ENCODE results near the gene ZZZ3. TPM values are rescaled to one million over a fixed set of nuclear protein-coding genes. Genes with fewer than 3 reads are reported as not detected.

ZZZ3 gene
- total RNA-seq, 1 donor from 2014 or later, result 41.1 TPM

DNA sequence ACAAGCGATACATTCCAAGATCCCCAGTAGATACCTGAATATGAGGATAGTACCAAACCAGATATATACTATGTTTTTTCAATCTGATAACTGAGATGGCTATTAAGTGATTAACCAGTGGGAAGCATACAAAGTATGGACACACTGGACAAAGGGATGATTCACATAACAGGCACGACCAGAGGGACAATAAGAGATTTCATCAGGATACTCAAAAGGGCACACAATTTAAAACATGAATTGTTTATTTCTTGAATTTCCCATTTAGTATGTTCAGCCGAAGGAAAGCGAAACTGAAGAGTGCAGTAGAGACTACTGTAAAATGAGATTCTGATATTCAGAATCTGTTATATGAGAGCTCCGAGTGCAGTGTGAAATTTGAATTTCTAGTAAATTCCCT, 10.6 kb downstream of the ZZZ3 start:
- no peak for TF ChIP-seq CTCF (IDR thresholded peaks at IDR 0.05)
- Mint-ChIP-seq H3K4me1 (ENCODE audit: low read depth) (peaks cover 41% of the 10 kb centered on the region), H3K27ac (ENCODE audit: unreplicated experiment) (no peak overlapping the region), H3K4me3 (ENCODE audit: unreplicated experiment) (no peak overlapping the region), H3K27me3 (ENCODE audit: low read depth) (no peaks in the 10 kb centered on the region), H3K9me3 (ENCODE audit: low read depth) (no peaks in the 10 kb centered on the region), H3K36me3 (ENCODE audit: low read depth) (peaks cover 1% of the 10 kb centered on the region)
- DNase-seq (ENCODE audit: low spot score), result no peak

GRCh38 chr1:77670330-77670729, 12.1 kb downstream of the ZZZ3 start:
- Mint-ChIP-seq H3K27ac (ENCODE audit: unreplicated experiment) (no peak overlapping the region), H3K36me3 (ENCODE audit: low read depth) (no peaks in the 10 kb centered on the region), H3K4me1 (ENCODE audit: low read depth) (peaks cover 39% of the 10 kb centered on the region), H3K27me3 (ENCODE audit: low read depth) (no peaks in the 10 kb centered on the region), H3K9me3 (ENCODE audit: low read depth) (no peaks in the 10 kb centered on the region), H3K4me3 (ENCODE audit: unreplicated experiment) (no peak overlapping the region)
- DNase-seq (ENCODE audit: low spot score), result no peak
- TF ChIP-seq CTCF (IDR thresholded peaks at IDR 0.05), result no peak

GRCh38 chr1:77668924-77669449, 13.5 kb downstream of the ZZZ3 start:
- peak overlapping the region; percentile 27 for H3K27ac Mint-ChIP-seq (ENCODE audit: unreplicated experiment)
- DNase-seq (ENCODE audit: low spot score), result no peak
- H3K36me3 Mint-ChIP-seq (ENCODE audit: low read depth), result no peaks in the 10 kb centered on the region
- H3K4me1 Mint-ChIP-seq (ENCODE audit: low read depth), result peaks cover 42% of the 10 kb centered on the region
- no peaks in the 10 kb centered on the region for H3K9me3 Mint-ChIP-seq (ENCODE audit: low read depth)
- no peaks in the 10 kb centered on the region for H3K27me3 Mint-ChIP-seq (ENCODE audit: low read depth)
- H3K4me3 Mint-ChIP-seq (ENCODE audit: unreplicated experiment), result no peak overlapping the region
- no peak for TF ChIP-seq CTCF (IDR thresholded peaks at IDR 0.05)

GRCh38 chr1:77664939-77665516, 17.4 kb downstream of the ZZZ3 start:
- H3K4me1 Mint-ChIP-seq (ENCODE audit: low read depth), result peaks cover 30% of the 10 kb centered on the region
- H3K36me3 Mint-ChIP-seq (ENCODE audit: low read depth), result no peaks in the 10 kb centered on the region
- H3K27ac Mint-ChIP-seq (ENCODE audit: unreplicated experiment), result no peak overlapping the region
- TF ChIP-seq CTCF (IDR thresholded peaks at IDR 0.05), result no peak
- no peaks in the 10 kb centered on the region for H3K9me3 Mint-ChIP-seq (ENCODE audit: low read depth)
- no peaks in the 10 kb centered on the region for H3K27me3 Mint-ChIP-seq (ENCODE audit: low read depth)
- H3K4me3 Mint-ChIP-seq (ENCODE audit: unreplicated experiment), result no peak overlapping the region
- no peak for DNase-seq (ENCODE audit: low spot score)

DNA sequence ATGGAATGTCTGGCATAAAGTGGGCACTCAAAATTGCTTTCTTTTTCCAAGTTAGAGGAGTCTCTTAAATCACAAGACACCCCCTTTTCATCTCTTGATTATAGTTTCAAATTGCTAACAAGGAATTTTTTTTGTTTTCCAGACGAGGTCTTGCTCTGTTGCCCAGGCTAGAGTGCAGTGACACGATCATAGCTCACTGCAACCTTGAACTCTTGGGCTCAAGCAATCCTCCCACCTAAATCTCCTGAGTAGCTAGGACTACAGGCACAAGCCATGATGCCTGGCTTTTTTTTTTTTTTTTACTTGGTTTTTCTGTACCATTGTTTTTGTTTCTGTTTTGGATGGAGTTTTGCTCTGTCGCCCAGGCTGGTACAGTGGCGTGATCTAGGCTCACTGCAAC, 20.8 kb downstream of the ZZZ3 start:
- H3K4me3 Mint-ChIP-seq (ENCODE audit: unreplicated experiment), result no peak overlapping the region
- H3K9me3 Mint-ChIP-seq (ENCODE audit: low read depth), result no peaks in the 10 kb centered on the region
- H3K27me3 Mint-ChIP-seq (ENCODE audit: low read depth), result no peaks in the 10 kb centered on the region
- TF ChIP-seq CTCF (IDR thresholded peaks at IDR 0.05), result no peak
- DNase-seq (ENCODE audit: low spot score), result no peak
- H3K27ac Mint-ChIP-seq (ENCODE audit: unreplicated experiment), result no peak overlapping the region
- H3K36me3 Mint-ChIP-seq (ENCODE audit: low read depth), result no peaks in the 10 kb centered on the region
- peaks cover 20% of the 10 kb centered on the region for H3K4me1 Mint-ChIP-seq (ENCODE audit: low read depth)

All from chondrocyte (in vitro differentiated cells).